Fibroblast of skin of back (primary cell): ENCODE results near the gene C2CD3.
"Not testable (repeated sequence)": the region's sequence is repeated elsewhere in the genome, so short reads cannot be mapped to it uniquely, and the experiment has no call there.

ENCODE experiments used
- DNase-seq: peaks from one replicate; pipeline ENCODE4 v3.0.0-alpha.2; 2013

Gene C2CD3

GRCh38 chr11:74106124-74106523, 64.7 kb downstream of the C2CD3 start:
- DNase-seq = no peak

DNA sequence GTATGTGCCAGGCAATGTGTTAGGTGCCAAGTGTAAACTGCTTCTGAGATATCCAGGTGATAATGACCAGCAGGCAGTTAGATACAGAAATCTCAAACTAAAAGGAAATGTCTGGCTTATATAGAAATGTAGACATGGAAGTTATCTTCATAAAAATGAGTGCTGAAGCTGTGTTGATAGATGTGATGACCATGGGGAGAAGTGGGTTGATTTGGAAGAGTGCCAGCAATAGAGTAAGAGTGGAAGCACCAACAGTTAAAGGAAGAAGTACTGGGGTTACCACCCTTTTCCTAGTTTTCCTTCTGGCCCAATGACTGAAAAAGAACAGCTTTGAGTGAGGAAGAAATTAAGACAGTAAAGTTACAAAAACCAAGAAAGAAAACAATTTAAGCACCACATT, 68.5 kb downstream of the C2CD3 start:
- DNase-seq = no peak

DNA sequence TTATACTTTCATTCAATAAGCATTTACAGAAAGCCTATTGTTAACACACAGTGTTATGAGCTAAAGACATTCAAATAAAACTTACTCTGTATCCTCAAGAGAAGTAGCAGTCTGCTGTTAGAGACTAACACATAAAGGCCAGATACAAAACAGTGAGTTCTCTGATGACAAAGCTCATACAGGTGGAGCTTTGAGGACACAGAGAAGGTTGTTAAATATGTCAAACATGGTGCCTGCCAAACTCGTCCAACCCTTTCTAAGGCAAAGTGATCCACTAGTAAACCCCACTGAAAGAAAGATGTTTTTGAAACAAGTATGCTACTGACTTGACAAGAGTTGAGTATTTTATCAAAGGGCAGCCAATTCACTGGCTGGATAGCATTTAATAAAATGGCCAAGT, 70.1 kb downstream of the C2CD3 start:
- DNase-seq = no peak

DNA sequence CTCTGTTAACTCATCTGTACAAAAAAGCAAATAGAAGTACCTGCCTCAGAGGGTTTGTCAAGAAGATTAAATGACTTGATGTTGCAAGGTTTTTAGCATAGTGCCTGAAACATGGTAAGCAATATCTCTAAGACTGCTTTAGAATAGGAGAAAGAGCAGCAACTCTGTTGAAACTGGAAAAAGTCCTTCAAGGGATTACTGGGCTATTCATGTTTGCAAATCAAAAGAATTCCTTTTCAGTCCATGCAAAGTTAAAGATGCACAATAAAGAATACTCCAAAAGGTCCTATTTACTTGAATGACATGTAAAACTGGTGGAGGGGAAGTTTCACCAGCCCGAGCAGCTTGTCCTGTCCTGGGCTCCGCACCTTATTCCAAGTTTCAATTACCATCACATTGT, 70.6 kb downstream of the C2CD3 start:
- DNase-seq = no peak

- DNase-seq = no peak
Observed at GRCh38 chr11:74097686-74098237, 73.0 kb downstream of the C2CD3 start.

DNA sequence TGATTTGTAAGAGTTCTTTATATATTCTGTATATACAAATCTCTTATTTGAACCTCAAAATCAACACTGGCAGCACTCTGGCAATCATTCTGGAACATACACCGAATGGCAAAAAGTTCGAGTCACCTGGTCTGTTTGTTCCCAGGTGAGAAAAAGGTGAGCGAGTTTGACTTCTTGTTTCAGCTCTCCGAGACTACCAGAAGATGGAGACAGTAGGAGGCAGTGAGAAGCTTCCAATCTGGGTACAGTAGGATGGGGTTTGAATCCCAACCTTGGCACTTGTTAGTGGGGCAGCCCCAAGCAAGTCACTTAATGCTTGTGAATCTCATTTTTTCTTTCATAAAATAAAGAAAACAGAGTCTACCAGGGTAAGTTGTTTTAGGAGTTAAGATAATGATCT, 76.4 kb downstream of the C2CD3 start:
- no peak for DNase-seq

GRCh38 chr11:74092425-74092824, 78.4 kb downstream of the C2CD3 start:
- DNase-seq = no peak

DNA sequence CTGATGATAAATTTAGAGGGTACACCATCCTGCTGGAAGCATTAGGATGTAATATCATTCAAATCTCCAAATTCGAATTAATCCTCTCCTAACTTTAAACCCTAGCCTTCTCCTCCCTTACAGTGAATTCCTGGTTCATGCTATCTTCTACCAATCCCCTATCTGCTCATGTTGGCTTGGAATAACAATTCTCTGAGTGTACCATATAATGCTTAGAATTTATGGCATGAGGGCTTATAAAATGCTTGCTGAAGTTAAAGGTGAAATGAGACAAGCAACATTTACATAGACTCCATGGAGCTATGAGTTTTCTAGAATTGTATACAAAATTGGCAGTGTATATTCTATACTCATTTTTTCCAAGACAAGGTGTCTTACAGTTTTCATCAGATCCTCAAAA, 79.3 kb downstream of the C2CD3 start:
- no peak for DNase-seq

DNA sequence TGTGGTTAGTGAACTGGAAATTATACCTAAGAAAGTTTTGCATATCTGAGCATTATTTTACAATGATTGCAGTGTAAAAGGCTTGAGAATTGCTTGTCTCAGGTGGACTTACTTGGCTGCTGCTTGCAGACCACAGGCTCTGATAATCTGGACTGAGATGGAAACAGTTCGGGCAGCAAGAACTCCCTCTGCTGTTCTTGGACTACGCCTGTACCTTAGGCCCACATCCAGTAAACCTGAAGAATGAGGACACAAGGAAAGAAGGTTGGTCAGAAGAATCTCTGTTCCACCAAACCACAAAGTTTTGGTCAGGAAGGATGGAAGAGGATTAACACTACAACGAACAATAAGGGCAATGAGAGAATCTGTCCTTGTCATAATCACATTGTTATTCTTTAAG, 80.1 kb downstream of the C2CD3 start:
- DNase-seq = no peak

DNA sequence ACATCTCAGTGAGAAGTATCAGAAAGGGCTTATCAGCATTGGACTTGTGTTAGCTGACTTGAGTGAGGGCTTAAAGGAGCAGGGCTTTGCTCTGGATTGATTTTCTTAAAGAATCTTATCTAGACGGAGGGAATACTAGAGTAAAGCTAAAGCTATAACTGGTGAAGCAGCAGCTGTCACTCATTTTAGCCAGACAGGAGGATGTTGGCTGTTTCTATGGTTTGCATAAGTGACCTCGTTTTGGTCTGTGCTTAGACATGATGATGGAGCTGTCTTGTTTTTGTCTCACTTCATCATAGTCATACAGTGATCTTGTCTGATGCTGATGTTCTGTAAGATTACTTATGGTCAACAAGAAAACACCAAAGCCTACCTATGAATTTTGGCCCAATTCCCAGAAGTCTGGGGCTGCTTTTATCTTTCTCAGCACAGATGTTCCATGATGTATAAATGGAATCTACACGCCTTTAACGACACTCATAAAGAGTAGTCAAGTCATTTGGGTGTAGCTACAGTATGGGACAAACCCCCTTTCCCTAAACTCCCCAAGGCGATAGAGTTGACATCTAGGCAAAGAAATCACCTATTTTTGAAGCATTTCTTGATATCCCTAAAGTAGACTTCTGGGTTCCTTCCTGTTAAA, 84.4 kb downstream of the C2CD3 start:
- DNase-seq = no peak

- DNase-seq = no peak
Observed at GRCh38 chr11:74085542-74085892, 85.3 kb downstream of the C2CD3 start.

- DNase-seq = no peak
Observed at GRCh38 chr11:74084796-74085541, 85.8 kb downstream of the C2CD3 start.

DNA sequence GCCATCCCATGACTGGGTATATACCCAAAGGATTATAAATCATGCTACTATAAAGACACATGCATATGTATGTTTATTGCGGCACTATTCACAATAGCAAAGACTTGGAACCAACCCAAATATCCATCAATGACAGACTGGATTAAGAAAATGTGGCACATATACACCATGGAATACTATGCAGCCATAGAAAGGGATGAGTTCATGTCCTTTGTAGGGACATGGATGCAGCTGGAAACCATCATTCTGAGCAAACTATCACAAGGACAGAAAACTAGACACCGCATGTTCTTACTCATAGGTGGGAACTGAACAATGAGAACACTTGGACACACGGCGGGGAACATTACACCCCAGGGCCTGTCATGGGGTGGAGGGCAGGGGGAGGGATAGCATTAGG, 86.9 kb downstream of the C2CD3 start:
- not testable (repeated sequence) for DNase-seq

- no peak for DNase-seq
Observed at GRCh38 chr11:74081428-74081827, 89.4 kb downstream of the C2CD3 start.

DNA sequence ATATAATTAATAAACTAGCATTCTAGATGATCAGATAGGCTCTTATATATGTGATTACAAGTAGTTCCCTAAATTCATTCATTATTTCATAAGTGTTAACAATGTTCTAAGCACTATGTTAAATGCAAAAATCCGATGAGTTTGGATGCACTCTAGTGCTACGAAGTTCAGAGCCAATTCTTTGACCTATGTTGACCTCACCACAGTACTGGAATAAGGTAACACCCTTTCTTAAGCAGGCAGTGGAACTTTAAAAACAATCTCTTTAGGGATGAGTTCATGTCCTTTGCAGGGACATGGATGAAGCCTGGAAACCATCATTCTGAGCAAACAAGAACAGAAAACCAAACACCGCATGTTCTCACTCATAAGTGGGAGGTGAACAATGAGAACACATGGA, 93.6 kb downstream of the C2CD3 start:
- no peak for DNase-seq

DNA sequence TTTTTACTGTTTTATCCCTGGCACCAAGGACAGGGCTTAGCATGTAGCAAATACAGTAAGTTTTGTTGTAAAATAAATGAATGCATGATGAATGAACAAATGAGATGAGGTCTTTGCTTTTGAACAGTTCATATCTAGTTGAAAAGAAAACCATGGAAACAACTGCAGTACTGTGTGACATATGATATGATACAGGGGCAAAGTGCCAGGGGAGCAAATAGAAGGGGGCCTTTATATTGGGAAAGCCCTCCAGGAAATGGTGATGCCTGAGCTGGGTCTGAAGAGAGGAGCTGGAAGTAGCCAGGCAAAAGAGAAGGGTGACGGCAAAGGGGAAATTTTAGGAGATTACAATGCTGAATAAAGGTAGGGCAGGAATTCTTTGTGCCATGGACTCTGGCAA, 98.1 kb downstream of the C2CD3 start:
- DNase-seq = no peak

GRCh38 chr11:74072286-74072685, 98.5 kb downstream of the C2CD3 start:
- no peak for DNase-seq

- no peak for DNase-seq
Observed at GRCh38 chr11:74070723-74071492, 99.9 kb downstream of the C2CD3 start.

- DNase-seq = peak; percentile 9
Observed at GRCh38 chr11:74069146-74070046, 101.4 kb downstream of the C2CD3 start.

GRCh38 chr11:74066663-74067062, 104.1 kb downstream of the C2CD3 start:
- DNase-seq = peak; percentile 76

- not testable (repeated sequence) for DNase-seq
Observed at GRCh38 chr11:74065534-74065933, 105.3 kb downstream of the C2CD3 start.

DNA sequence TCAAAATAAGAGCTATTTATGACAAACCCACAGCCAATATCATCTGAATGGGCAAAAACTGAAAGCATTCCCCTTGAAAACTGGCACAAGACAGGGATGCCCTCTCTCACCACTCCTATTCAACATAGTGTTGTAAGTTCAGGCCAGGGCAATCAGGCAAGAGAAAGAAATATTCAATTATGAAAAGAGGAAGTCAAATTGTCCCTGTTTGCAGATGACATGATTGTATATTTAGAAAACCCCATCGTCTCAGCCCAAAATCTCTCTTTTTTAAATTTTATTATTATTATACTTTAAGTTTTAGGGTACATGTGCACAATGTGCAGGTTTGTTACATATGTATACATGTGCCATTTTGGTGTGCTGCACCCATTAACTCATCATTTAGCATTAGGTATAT, 107.2 kb downstream of the C2CD3 start:
- not testable (repeated sequence) for DNase-seq
